DOHH2 (cell line): ENCODE measurements around the gene ADGB.

Experiments
- H3F3A ChIP-seq: fragments of 200-600 bp; sonication (generic), shearing (Covaris generic); 2 replicates; pipeline ENCODE4 v1.6.0; 2016; ENCODE audit warnings: antibody characterized with exemption, mild to moderate bottlenecking; ENCODE audit not compliant: control insufficient read depth, insufficient read depth
- H3K27ac ChIP-seq: fragments of 200-600 bp; sonication (generic); 2 replicates; pipeline ENCODE4 v1.5.1; 2014; ENCODE audit warnings: low read depth, mild to moderate bottlenecking, low read length, moderate library complexity
- H3K27me3 ChIP-seq: fragments of 200-600 bp; sonication (generic); 2 replicates; pipeline ENCODE4 v1.6.1; 2014; ENCODE audit warnings: mild to moderate bottlenecking, low read length, mixed read lengths; ENCODE audit not compliant: control insufficient read depth
- H3K36me3 ChIP-seq: fragments of 200-600 bp; sonication (generic); 2 replicates; pipeline ENCODE4 v1.6.1; 2014; ENCODE audit warnings: mild to moderate bottlenecking, low read length, moderate library complexity, mixed read lengths; ENCODE audit not compliant: control insufficient read depth
- H3K4me1 ChIP-seq: fragments of 200-600 bp; sonication (generic); 2 replicates; pipeline ENCODE4 v1.6.1; 2014; ENCODE audit warnings: mild to moderate bottlenecking, low read length, mixed read lengths; ENCODE audit not compliant: control insufficient read depth
- H3K4me2 ChIP-seq: fragments of 200-600 bp; sonication (generic); 2 replicates; pipeline ENCODE4 v1.6.0; 2014; ENCODE audit warnings: mild to moderate bottlenecking, low read length, moderate library complexity
- H3K4me3 ChIP-seq: fragments of 200-600 bp; sonication (generic); 2 replicates; pipeline ENCODE4 v1.5.1; 2014; ENCODE audit warnings: mild to moderate bottlenecking, low read length, mixed read lengths
- H3K79me2 ChIP-seq: fragments of 200-600 bp; sonication (generic); 2 replicates; pipeline ENCODE4 v1.6.1; 2014; ENCODE audit warnings: mild to moderate bottlenecking, low read length, mixed read lengths; ENCODE audit not compliant: control insufficient read depth
- H3K9me2 ChIP-seq: fragments of 200-600 bp; sonication (generic); replicated peaks from 2 replicates; pipeline ENCODE4 v1.6.1; 2014; ENCODE audit warnings: mild to moderate bottlenecking, low read length, mixed read lengths; ENCODE audit not compliant: control insufficient read depth
- H3K9me3 ChIP-seq: fragments of 200-600 bp; sonication (generic); 2 replicates; pipeline ENCODE4 v1.6.1; 2014; ENCODE audit warnings: antibody characterized with exemption, low read length, mixed read lengths; ENCODE audit not compliant: control insufficient read depth, insufficient read depth
- H4K20me1 ChIP-seq: fragments of 200-600 bp; sonication (generic); 2 replicates; pipeline ENCODE4 v1.6.0; 2014; ENCODE audit warnings: low read depth, mild to moderate bottlenecking, antibody characterized with exemption, low read length, moderate library complexity; ENCODE audit not compliant: control insufficient read depth, insufficient read depth
- EZH2phosphoT487 ChIP-seq: fragments of 200-600 bp; sonication (generic); IDR thresholded peaks from 2 replicates; pipeline ENCODE4 v1.6.1; 2017; ENCODE audit warnings: borderline replicate concordance, mild to moderate bottlenecking, antibody characterized with exemption, low read length, moderate library complexity, mixed read lengths
- TF ChIP-seq, protein P1 (sequence below): fragments of 200-600 bp; sonication (generic); IDR thresholded peaks from one replicate; pipeline ENCODE4 v1.5.1; 2014; ENCODE audit warnings: antibody characterized with exemption, mild to moderate bottlenecking, low read depth, low read length; ENCODE audit not compliant: poor library complexity, severe bottlenecking

The ADGB gene

DNA sequence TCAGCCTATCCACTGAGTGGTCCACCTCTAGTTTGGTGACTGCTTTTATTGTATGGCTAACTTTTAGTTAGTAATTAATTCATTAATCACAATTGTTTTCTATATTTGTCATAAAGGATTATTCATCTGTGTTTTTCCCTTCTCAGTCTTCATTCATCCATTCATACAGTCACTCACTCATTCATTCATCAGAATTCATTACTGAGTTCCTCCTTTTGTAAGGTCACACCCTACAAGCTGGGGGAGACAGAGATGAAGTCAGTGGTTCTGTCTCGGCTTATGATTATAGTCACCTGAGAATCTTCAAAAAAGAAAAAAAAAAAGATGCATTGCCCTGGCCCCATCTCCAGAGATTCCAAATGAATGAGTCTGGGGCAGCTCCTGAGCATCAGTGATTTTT, 257.1 kb downstream of the ADGB start:
- H3K4me1 ChIP-seq: peaks cover 4% of the 10 kb centered on the region; the same call in 1 of the 2 replicates
- H3K4me3 ChIP-seq: no peak overlapping the region
- no peaks in the 10 kb centered on the region for H3K9me2 ChIP-seq
- no peaks in the 10 kb centered on the region for H3K36me3 ChIP-seq
- H4K20me1 ChIP-seq: no peaks in the 10 kb centered on the region
- H3K27me3 ChIP-seq: no peaks in the 10 kb centered on the region
- no peaks in the 10 kb centered on the region for H3K79me2 ChIP-seq
- H3K4me2 ChIP-seq: no peak overlapping the region
- TF ChIP-seq, protein P1, sequence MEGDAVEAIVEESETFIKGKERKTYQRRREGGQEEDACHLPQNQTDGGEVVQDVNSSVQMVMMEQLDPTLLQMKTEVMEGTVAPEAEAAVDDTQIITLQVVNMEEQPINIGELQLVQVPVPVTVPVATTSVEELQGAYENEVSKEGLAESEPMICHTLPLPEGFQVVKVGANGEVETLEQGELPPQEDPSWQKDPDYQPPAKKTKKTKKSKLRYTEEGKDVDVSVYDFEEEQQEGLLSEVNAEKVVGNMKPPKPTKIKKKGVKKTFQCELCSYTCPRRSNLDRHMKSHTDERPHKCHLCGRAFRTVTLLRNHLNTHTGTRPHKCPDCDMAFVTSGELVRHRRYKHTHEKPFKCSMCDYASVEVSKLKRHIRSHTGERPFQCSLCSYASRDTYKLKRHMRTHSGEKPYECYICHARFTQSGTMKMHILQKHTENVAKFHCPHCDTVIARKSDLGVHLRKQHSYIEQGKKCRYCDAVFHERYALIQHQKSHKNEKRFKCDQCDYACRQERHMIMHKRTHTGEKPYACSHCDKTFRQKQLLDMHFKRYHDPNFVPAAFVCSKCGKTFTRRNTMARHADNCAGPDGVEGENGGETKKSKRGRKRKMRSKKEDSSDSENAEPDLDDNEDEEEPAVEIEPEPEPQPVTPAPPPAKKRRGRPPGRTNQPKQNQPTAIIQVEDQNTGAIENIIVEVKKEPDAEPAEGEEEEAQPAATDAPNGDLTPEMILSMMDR: no peak
- no peak overlapping the region for H3K27ac ChIP-seq
- no peaks in the 10 kb centered on the region for H3F3A ChIP-seq
- H3K9me3 ChIP-seq: no peaks in the 10 kb centered on the region

DNA sequence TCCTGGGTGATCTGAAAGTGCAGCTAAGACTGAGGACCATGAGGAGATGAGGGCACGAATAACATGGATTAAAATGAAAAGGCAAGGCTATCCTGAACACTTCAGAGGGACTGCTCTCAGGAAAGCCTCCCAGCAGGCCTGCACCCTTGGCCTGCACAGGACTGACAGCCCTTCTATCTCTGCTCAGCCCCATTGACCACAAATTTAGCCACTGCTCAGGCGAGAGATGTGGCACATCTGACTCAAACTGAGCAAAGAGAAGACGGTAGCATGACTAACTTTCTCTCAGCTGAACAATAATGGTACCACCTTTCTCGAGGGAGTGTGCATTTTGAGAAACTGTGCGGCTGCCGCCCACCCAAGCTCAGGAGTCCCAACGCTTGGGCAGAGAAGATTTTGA, 257.5 kb downstream of the ADGB start:
- H3K9me2 ChIP-seq: no peaks in the 10 kb centered on the region
- TF ChIP-seq EZH2phosphoT487: no peak
- TF ChIP-seq, protein P1: no peak
- H3F3A ChIP-seq: no peaks in the 10 kb centered on the region

DNA sequence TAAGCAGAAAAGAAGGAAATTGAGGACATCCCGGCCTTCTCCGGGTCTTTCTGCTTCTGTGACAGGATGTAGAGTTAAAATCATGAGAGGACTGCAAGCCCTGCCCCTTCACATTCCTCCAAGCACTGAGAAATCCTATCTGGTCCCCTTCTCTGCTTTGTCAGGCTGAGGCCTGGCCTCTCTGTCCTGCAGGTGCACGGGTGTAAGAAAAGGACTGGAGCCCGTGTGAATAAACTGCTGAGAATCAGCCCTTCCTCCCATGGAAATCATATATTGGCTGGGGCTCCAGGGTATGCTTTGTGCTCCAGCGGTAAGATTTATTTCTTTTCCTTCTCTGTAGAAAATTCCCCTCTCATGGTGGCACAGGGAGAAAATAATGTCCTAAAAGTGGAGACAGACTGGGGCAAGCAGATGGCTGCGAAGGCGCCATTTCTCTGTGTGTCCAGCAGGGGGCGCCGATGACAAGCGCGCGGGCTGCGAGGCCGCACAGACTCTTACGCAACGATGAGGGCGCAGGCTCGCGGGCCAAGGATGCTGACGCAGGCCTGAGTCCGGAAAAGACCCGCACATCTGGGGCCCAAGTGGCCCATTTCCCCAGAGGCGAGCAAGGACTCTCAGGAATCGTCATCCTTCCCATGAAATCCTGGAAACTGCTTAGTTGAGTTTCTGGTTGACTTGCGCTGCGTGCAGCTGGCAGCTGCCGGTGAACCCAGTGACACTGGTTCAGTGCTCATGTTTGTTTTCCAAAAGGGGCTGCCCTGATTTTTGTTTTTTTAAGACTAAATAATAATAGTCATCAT, 258.6 kb downstream of the ADGB start:
- no peaks in the 10 kb centered on the region for H3K27me3 ChIP-seq
- H3K4me1 ChIP-seq: peaks cover 4% of the 10 kb centered on the region; the same call in 1 of the 2 replicates

More for the DNA sequence above, 257.5 kb downstream of the ADGB start:
- no peak overlapping the region for H3K27ac ChIP-seq
- no peaks in the 10 kb centered on the region for H3K27me3 ChIP-seq
- peaks cover 4% of the 10 kb centered on the region; the same call in 1 of the 2 replicates for H3K4me1 ChIP-seq
- H3K79me2 ChIP-seq: no peaks in the 10 kb centered on the region
- no peaks in the 10 kb centered on the region for H3K36me3 ChIP-seq
- H3K4me2 ChIP-seq: no peak overlapping the region
- no peaks in the 10 kb centered on the region for H3K9me3 ChIP-seq
- H4K20me1 ChIP-seq: no peaks in the 10 kb centered on the region
- no peak overlapping the region for H3K4me3 ChIP-seq

More for the DNA sequence above, 258.6 kb downstream of the ADGB start:
- H3K4me2 ChIP-seq: peak overlapping the region; percentile 46; the same call in 1 of the 2 replicates
- H4K20me1 ChIP-seq: no peaks in the 10 kb centered on the region
- peak overlapping the region; percentile 22; the same call in 1 of the 2 replicates for H3K4me3 ChIP-seq
- TF ChIP-seq, protein P1: peak; percentile 97
- no peak for TF ChIP-seq EZH2phosphoT487
- H3K36me3 ChIP-seq: no peaks in the 10 kb centered on the region
- no peak overlapping the region for H3K27ac ChIP-seq
- H3F3A ChIP-seq: no peaks in the 10 kb centered on the region
- no peaks in the 10 kb centered on the region for H3K9me3 ChIP-seq
- no peaks in the 10 kb centered on the region for H3K9me2 ChIP-seq
- no peaks in the 10 kb centered on the region for H3K79me2 ChIP-seq
